Measurements from ENCODE around the gene SMPX. TPM values are rescaled to one million over a fixed set of nuclear protein-coding genes. Genes with fewer than 3 reads are reported as not detected.

SMPX gene
- total RNA-seq, 1 donor from 2014 or later: 223 TPM

- H3K27ac ChIP-seq (ENCODE audit: low read depth, low read length): no peak overlapping the region
- H3K4me1 ChIP-seq (ENCODE audit: control insufficient read depth in 3 of 3, insufficient read depth in 3 of 3, low read length in 3 of 3): peaks cover 4 to 24% (median 20%) of the 10 kb centered on the region in 3 donors
- H3K36me3 ChIP-seq (ENCODE audit: control insufficient read depth in 3 of 3, insufficient read depth in 3 of 3, low read length in 3 of 3): peaks cover 5 to 18% (median 6%) of the 10 kb centered on the region in 3 donors
- no peak overlapping the region for H3K9ac ChIP-seq (ENCODE audit: low read depth in 1 of 3, low read length in 3 of 3)
- H3K9me3 ChIP-seq (ENCODE audit: control insufficient read depth in 3 of 3, low read length in 3 of 3): no peaks in the 10 kb centered on the region
- H3K27me3 ChIP-seq (ENCODE audit: control insufficient read depth in 3 of 3, insufficient read depth in 3 of 3, low read length in 3 of 3): no peaks in the 10 kb centered on the region
- no peak overlapping the region for H3K4me3 ChIP-seq (ENCODE audit: low read length in 3 of 3)
Measured at GRCh38 chrX:21735768-21736127, 22.2 kb downstream of the SMPX start.

GRCh38 chrX:21735038-21735767, 22.7 kb downstream of the SMPX start:
- H3K9ac ChIP-seq (ENCODE audit: low read depth in 1 of 3, low read length in 3 of 3): no peak overlapping the region
- no peak overlapping the region for H3K27ac ChIP-seq (ENCODE audit: low read depth, low read length)
- H3K4me1 ChIP-seq (ENCODE audit: control insufficient read depth in 3 of 3, insufficient read depth in 3 of 3, low read length in 3 of 3): peaks cover 4 to 18% (median 18%) of the 10 kb centered on the region in 3 donors
- no peaks in the 10 kb centered on the region for H3K9me3 ChIP-seq (ENCODE audit: control insufficient read depth in 3 of 3, low read length in 3 of 3)
- no peak overlapping the region for H3K4me3 ChIP-seq (ENCODE audit: low read length in 3 of 3)
- peaks cover 4 to 18% (median 5%) of the 10 kb centered on the region in 3 donors for H3K36me3 ChIP-seq (ENCODE audit: control insufficient read depth in 3 of 3, insufficient read depth in 3 of 3, low read length in 3 of 3)
- H3K27me3 ChIP-seq (ENCODE audit: control insufficient read depth in 3 of 3, insufficient read depth in 3 of 3, low read length in 3 of 3): no peaks in the 10 kb centered on the region

GRCh38 chrX:21734175-21734574, 23.7 kb downstream of the SMPX start:
- Histone ChIP-seq H3K9me3 (ENCODE audit: control insufficient read depth in 3 of 3, low read length in 3 of 3) (no peaks in the 10 kb centered on the region), H3K27ac (ENCODE audit: low read depth, low read length) (no peak overlapping the region), H3K9ac (ENCODE audit: low read depth in 1 of 3, low read length in 3 of 3) (no peak overlapping the region)

GRCh38 chrX:21733705-21734104, 24.2 kb downstream of the SMPX start:
- Histone ChIP-seq H3K9ac (ENCODE audit: low read depth in 1 of 3, low read length in 3 of 3) (no peak overlapping the region), H3K27ac (ENCODE audit: low read depth, low read length) (no peak overlapping the region), H3K27me3 (ENCODE audit: control insufficient read depth in 3 of 3, insufficient read depth in 3 of 3, low read length in 3 of 3) (peaks cover 0 to under 1% (median 0%) of the 10 kb centered on the region in 3 donors), H3K4me3 (ENCODE audit: low read length in 3 of 3) (no peak overlapping the region), H3K36me3 (ENCODE audit: control insufficient read depth in 3 of 3, insufficient read depth in 3 of 3, low read length in 3 of 3) (peaks cover 4 to 20% (median 7%) of the 10 kb centered on the region in 3 donors), H3K4me1 (ENCODE audit: control insufficient read depth in 3 of 3, insufficient read depth in 3 of 3, low read length in 3 of 3) (peaks cover 4 to 20% (median 19%) of the 10 kb centered on the region in 3 donors), H3K9me3 (ENCODE audit: control insufficient read depth in 3 of 3, low read length in 3 of 3) (no peaks in the 10 kb centered on the region)

More at GRCh38 chrX:21734175-21734574, 23.7 kb downstream of the SMPX start:
- Histone ChIP-seq H3K36me3 (ENCODE audit: control insufficient read depth in 3 of 3, insufficient read depth in 3 of 3, low read length in 3 of 3) (peaks cover 4 to 18% (median 7%) of the 10 kb centered on the region in 3 donors), H3K27me3 (ENCODE audit: control insufficient read depth in 3 of 3, insufficient read depth in 3 of 3, low read length in 3 of 3) (no peaks in the 10 kb centered on the region), H3K4me3 (ENCODE audit: low read length in 3 of 3) (no peak overlapping the region), H3K4me1 (ENCODE audit: control insufficient read depth in 3 of 3, insufficient read depth in 3 of 3, low read length in 3 of 3) (peaks cover 4 to 21% (median 18%) of the 10 kb centered on the region in 3 donors)

GRCh38 chrX:21730026-21730425, 27.9 kb downstream of the SMPX start:
- Histone ChIP-seq H3K27ac (ENCODE audit: low read depth, low read length) (no peak overlapping the region), H3K27me3 (ENCODE audit: control insufficient read depth in 3 of 3, insufficient read depth in 3 of 3, low read length in 3 of 3) (peaks cover 0 to 7% (median 0%) of the 10 kb centered on the region in 3 donors), H3K36me3 (ENCODE audit: control insufficient read depth in 3 of 3, insufficient read depth in 3 of 3, low read length in 3 of 3) (peaks cover 0 to 10% (median 7%) of the 10 kb centered on the region in 3 donors), H3K4me3 (ENCODE audit: low read length in 3 of 3) (no peak overlapping the region), H3K9ac (ENCODE audit: low read depth in 1 of 3, low read length in 3 of 3) (peak overlapping the region in 1 of 3 donors; percentile 40), H3K4me1 (ENCODE audit: control insufficient read depth in 3 of 3, insufficient read depth in 3 of 3, low read length in 3 of 3) (peaks cover 16 to 41% (median 35%) of the 10 kb centered on the region in 3 donors), H3K9me3 (ENCODE audit: control insufficient read depth in 3 of 3, low read length in 3 of 3) (no peaks in the 10 kb centered on the region)

- H3K4me3 ChIP-seq (ENCODE audit: low read length in 3 of 3): no peak overlapping the region
- no peak overlapping the region for H3K27ac ChIP-seq (ENCODE audit: low read depth, low read length)
- H3K36me3 ChIP-seq (ENCODE audit: control insufficient read depth in 3 of 3, insufficient read depth in 3 of 3, low read length in 3 of 3): peaks cover 0 to 7% (median 4%) of the 10 kb centered on the region in 3 donors
- peaks cover 19 to 50% (median 37%) of the 10 kb centered on the region in 3 donors for H3K4me1 ChIP-seq (ENCODE audit: control insufficient read depth in 3 of 3, insufficient read depth in 3 of 3, low read length in 3 of 3)
- H3K27me3 ChIP-seq (ENCODE audit: control insufficient read depth in 3 of 3, insufficient read depth in 3 of 3, low read length in 3 of 3): peaks cover 0 to 7% (median 0%) of the 10 kb centered on the region in 3 donors
- H3K9ac ChIP-seq (ENCODE audit: low read depth in 1 of 3, low read length in 3 of 3): no peak overlapping the region
- no peaks in the 10 kb centered on the region for H3K9me3 ChIP-seq (ENCODE audit: control insufficient read depth in 3 of 3, low read length in 3 of 3)
Measured at GRCh38 chrX:21728276-21728968, 29.5 kb downstream of the SMPX start.

GRCh38 chrX:21725916-21726315, 32.0 kb downstream of the SMPX start:
- H3K27ac ChIP-seq (ENCODE audit: low read depth, low read length): peak overlapping the region; percentile 49
- peaks cover 0 to 7% (median 0%) of the 10 kb centered on the region in 3 donors for H3K27me3 ChIP-seq (ENCODE audit: control insufficient read depth in 3 of 3, insufficient read depth in 3 of 3, low read length in 3 of 3)
- H3K9me3 ChIP-seq (ENCODE audit: control insufficient read depth in 3 of 3, low read length in 3 of 3): no peaks in the 10 kb centered on the region
- no peak overlapping the region for H3K4me3 ChIP-seq (ENCODE audit: low read length in 3 of 3)
- peak overlapping the region in 1 of 3 donors; percentile 25 for H3K9ac ChIP-seq (ENCODE audit: low read depth in 1 of 3, low read length in 3 of 3)
- H3K36me3 ChIP-seq (ENCODE audit: control insufficient read depth in 3 of 3, insufficient read depth in 3 of 3, low read length in 3 of 3): peaks cover 0 to 7% (median 2%) of the 10 kb centered on the region in 3 donors
- H3K4me1 ChIP-seq (ENCODE audit: control insufficient read depth in 3 of 3, insufficient read depth in 3 of 3, low read length in 3 of 3): peaks cover 19 to 54% (median 42%) of the 10 kb centered on the region in 3 donors

GRCh38 chrX:21725496-21725895, 32.4 kb downstream of the SMPX start:
- peak overlapping the region; percentile 49 for H3K27ac ChIP-seq (ENCODE audit: low read depth, low read length)
- H3K9me3 ChIP-seq (ENCODE audit: control insufficient read depth in 3 of 3, low read length in 3 of 3): no peaks in the 10 kb centered on the region

GRCh38 chrX:21723814-21724213, 34.1 kb downstream of the SMPX start:
- H3K9ac ChIP-seq (ENCODE audit: low read depth in 1 of 3, low read length in 3 of 3): no peak overlapping the region
- peaks cover 19 to 50% (median 40%) of the 10 kb centered on the region in 3 donors for H3K4me1 ChIP-seq (ENCODE audit: control insufficient read depth in 3 of 3, insufficient read depth in 3 of 3, low read length in 3 of 3)
- peaks cover 0 to 6% (median 0%) of the 10 kb centered on the region in 3 donors for H3K36me3 ChIP-seq (ENCODE audit: control insufficient read depth in 3 of 3, insufficient read depth in 3 of 3, low read length in 3 of 3)
- H3K27me3 ChIP-seq (ENCODE audit: control insufficient read depth in 3 of 3, insufficient read depth in 3 of 3, low read length in 3 of 3): peaks cover 0 to 9% (median 0%) of the 10 kb centered on the region in 3 donors
- H3K4me3 ChIP-seq (ENCODE audit: low read length in 3 of 3): no peak overlapping the region
- H3K27ac ChIP-seq (ENCODE audit: low read depth, low read length): no peak overlapping the region
- H3K9me3 ChIP-seq (ENCODE audit: control insufficient read depth in 3 of 3, low read length in 3 of 3): no peaks in the 10 kb centered on the region

More at GRCh38 chrX:21725496-21725895, 32.4 kb downstream of the SMPX start:
- Histone ChIP-seq H3K4me1 (ENCODE audit: control insufficient read depth in 3 of 3, insufficient read depth in 3 of 3, low read length in 3 of 3) (peaks cover 19 to 54% (median 44%) of the 10 kb centered on the region in 3 donors), H3K27me3 (ENCODE audit: control insufficient read depth in 3 of 3, insufficient read depth in 3 of 3, low read length in 3 of 3) (peaks cover 0 to 7% (median 0%) of the 10 kb centered on the region in 3 donors), H3K9ac (ENCODE audit: low read depth in 1 of 3, low read length in 3 of 3) (no peak overlapping the region), H3K4me3 (ENCODE audit: low read length in 3 of 3) (no peak overlapping the region), H3K36me3 (ENCODE audit: control insufficient read depth in 3 of 3, insufficient read depth in 3 of 3, low read length in 3 of 3) (peaks cover 0 to 7% (median 2%) of the 10 kb centered on the region in 3 donors)

GRCh38 chrX:21723084-21723483, 34.8 kb downstream of the SMPX start:
- Histone ChIP-seq H3K36me3 (ENCODE audit: control insufficient read depth in 3 of 3, insufficient read depth in 3 of 3, low read length in 3 of 3) (no peaks in the 10 kb centered on the region), H3K9ac (ENCODE audit: low read depth in 1 of 3, low read length in 3 of 3) (no peak overlapping the region), H3K27me3 (ENCODE audit: control insufficient read depth in 3 of 3, insufficient read depth in 3 of 3, low read length in 3 of 3) (peaks cover 0 to 6% (median 0%) of the 10 kb centered on the region in 3 donors), H3K27ac (ENCODE audit: low read depth, low read length) (no peak overlapping the region), H3K4me3 (ENCODE audit: low read length in 3 of 3) (no peak overlapping the region), H3K9me3 (ENCODE audit: control insufficient read depth in 3 of 3, low read length in 3 of 3) (no peaks in the 10 kb centered on the region), H3K4me1 (ENCODE audit: control insufficient read depth in 3 of 3, insufficient read depth in 3 of 3, low read length in 3 of 3) (peaks cover 19 to 43% (median 37%) of the 10 kb centered on the region in 3 donors)

Measured in skeletal muscle tissue (tissue), 4 donors.